ENCODE results near the gene CLCNKB. TPM values are rescaled to one million over a fixed set of nuclear protein-coding genes. Genes with fewer than 3 reads are reported as not detected.

The CLCNKB gene
- total RNA-seq, 1 experiment from 2014 or later, result not detected

GRCh38 chr1:16093611-16094010, 50.0 kb downstream of the CLCNKB start:
- no peak for DNase-seq (ENCODE audit: low spot score)

DNA sequence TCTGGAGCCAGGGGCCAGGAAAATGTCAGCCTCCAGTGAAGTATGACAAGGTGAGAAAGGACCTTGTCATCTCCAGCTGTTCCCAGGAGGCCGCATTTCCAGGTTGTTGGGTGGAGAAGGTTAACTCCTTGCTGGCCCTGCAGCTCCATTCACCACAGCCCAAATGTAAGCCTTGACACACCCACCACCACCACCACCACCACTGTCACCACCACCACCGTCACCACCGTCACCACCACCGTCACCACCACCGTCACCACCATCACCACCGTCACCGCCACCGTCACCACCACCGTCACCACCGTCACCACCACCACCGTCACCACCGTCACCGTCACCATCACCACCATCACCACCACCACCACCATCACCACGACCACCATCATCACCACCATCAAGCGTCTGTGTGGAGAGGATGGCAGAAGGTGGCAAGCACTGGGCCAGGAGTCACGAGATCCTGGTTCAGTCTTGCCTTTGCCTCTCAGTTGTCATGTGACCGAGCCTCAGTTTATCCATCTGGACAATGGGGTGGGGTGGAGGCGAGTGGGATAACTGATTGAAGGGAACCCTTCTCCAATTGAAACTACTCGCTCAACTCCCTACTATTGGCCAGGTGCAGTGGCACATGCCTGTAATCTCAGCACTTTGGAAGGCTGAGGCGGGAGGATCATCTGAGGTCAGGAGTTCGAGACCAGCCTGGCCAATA, 51.0 kb downstream of the CLCNKB start:
- DNase-seq (ENCODE audit: low spot score), result no peak

DNA sequence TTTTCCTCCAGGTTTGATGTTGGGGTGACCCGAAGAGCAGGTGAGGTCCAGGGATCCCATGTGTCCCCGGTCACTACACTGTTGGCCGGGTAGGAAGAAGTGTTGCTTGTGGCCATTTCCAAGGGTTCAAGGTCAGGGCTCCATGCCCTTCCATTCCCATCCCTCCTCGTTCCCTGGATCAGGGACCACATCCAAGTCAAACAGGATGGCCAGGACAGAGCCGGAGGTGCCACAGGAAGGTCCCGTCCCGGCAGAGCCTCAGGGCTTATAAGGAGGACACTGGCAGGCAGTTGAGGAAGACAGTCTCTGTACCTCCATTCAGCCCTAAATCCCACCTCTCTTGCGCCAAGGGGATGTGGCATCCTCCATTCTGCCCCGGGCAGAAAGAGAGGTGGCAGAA, 51.9 kb downstream of the CLCNKB start:
- DNase-seq (ENCODE audit: low spot score), result no peak

- no peak for DNase-seq (ENCODE audit: low spot score)
Measured at GRCh38 chr1:16099412-16099811, 55.8 kb downstream of the CLCNKB start.

DNA sequence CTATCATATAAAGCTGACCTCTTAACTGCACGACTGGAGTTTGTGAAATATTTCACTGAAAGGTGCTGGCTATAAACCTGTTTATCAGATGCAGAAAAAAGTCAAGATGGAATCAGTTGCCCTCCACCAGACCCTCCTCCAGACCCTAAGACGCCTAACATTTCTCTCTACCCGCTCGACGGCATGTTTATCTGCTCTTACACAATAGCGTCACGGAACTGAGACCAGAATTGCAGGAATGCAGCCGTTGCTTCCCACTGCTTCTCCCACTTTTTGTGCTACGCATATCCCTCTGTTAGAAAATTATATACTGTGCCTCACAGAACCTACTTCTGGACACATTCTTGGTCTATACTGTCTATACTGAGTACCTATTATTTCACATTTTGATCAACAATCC, 58.0 kb downstream of the CLCNKB start:
- no peak for DNase-seq (ENCODE audit: low spot score)

Other genes with a start within 250 kb of the CLCNKB start
- gene UQCRHL, start 236.1 kb upstream of the CLCNKB start, total RNA-seq (2014; rRNA removed; shearing (Covaris generic)), result 4.9 and 6.0 TPM in 2 replicates
- gene SPEN, start 196.1 kb upstream of the CLCNKB start, total RNA-seq (2014; rRNA removed; shearing (Covaris generic)), result 8.0 and 8.3 TPM in 2 replicates
- gene ZBTB17, start 67.7 kb upstream of the CLCNKB start, total RNA-seq (2014; rRNA removed; shearing (Covaris generic)), result 17.5 and 30.5 TPM in 2 replicates
- gene SRARP, start 39.5 kb upstream of the CLCNKB start, total RNA-seq (2014; rRNA removed; shearing (Covaris generic)), result not detected in 2 replicates
- not detected in 2 replicates for gene HSPB7, start 25.7 kb upstream of the CLCNKB start, total RNA-seq (2014; rRNA removed; shearing (Covaris generic))
- not detected in 2 replicates for gene CLCNKA, start 21.7 kb upstream of the CLCNKB start, total RNA-seq (2014; rRNA removed; shearing (Covaris generic))
- gene FAM131C, start 29.9 kb downstream of the CLCNKB start, total RNA-seq (2014; rRNA removed; shearing (Covaris generic)), result 0.08 and 0.62 TPM in 2 replicates
- 10.1 and 14.2 TPM in 2 replicates for gene EPHA2, start 112.3 kb downstream of the CLCNKB start, total RNA-seq (2014; rRNA removed; shearing (Covaris generic))
- 3.7 and 10.6 TPM in 2 replicates for gene ARHGEF19, start 168.9 kb downstream of the CLCNKB start, total RNA-seq (2014; rRNA removed; shearing (Covaris generic))
- gene CPLANE2, start 193.4 kb downstream of the CLCNKB start, total RNA-seq (2014; rRNA removed; shearing (Covaris generic)), result 4.7 and 8.5 TPM in 2 replicates